ENCODE measurements around the gene MLX. TPM values are rescaled to one million over a fixed set of nuclear protein-coding genes. Genes with fewer than 3 reads are reported as not detected.

The MLX gene
- total and polyA plus RNA-seq, 10 of the 15 experiments (the other 5 are each of a cell fraction or from before 2014, with no cell fraction given), result 34.4 to 65.0 (median 44.4) TPM

DNA sequence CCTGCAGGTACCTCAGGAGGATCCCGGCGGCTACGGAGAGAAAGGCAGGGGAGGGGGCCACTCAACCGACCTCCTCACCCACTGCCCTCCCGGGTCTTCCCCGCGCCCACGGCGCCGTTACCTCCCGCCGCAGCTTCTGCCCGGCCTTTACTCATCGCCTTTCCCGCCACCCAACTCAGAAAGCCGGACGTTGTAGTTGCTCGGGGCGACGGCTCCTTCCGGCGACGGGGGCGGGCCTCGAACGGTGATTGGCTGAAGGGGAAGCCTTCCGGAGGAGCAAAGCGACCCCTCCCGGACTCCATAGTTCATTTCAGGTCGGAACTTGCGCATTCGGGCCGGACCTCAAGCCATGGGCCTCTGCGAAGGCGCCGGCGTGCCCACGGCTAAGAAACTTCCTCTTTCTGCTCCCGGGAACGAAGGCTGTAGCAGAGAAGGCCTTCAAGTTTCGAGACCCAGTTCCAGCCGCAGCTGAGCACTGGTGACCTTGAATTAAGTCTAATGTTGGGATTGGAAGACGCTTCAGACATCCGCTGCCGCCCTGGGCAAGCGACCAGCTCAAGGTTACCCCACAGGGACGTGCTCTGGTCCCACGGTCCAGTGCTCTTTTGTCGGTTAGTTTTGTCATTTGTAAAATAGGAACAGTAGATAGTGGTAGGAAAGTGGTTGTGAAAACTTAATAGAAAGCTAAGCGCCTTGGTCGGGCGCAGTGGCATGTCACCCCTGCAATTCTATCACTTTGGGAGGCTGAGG lies 10.8 kb downstream of the MLX start, which contains the start of gene PSMC3IP:
Gene PSMC3IP, minus strand, starts transcription at position 198 of the 750 bp plus-strand sequence. Its CDS starts 43 bp downstream, at position 155.
- H2AFZ ChIP-seq (ENCODE audit: control insufficient read depth, low read depth, low read length), result peak within 1 kb of the TSS; percentile 38
- SMC1A ChIA-PET (ENCODE audit: uncharacterized antibody, unreplicated experiment), result interaction anchor here (0.5 to 5.7 kb wide), 46 partner anchors 8 to 420 kb away, joined by 3 to 124 read pairs (median 4); partner anchors contain the start of genes BECN1, CCR10, PLEKHH3 and PSME3
- WGBS (ENCODE audit: insufficient coverage, insufficient replicate concordance, low lambda C conversion rate, missing lambda C conversion rate), result under 1% methylated on average over 52 of the region's 52 CpGs
- peak within 1 kb of the TSS; percentile 90 for H3K9ac ChIP-seq (ENCODE audit: control insufficient read depth, insufficient read depth, low read length)
- no peaks in the 10 kb centered on the region for H3K27me3 ChIP-seq (replicated peaks in 1 of 2; ENCODE audit: control insufficient read depth in 2 of 2, insufficient read depth in 2 of 2, low read length in 1 of 2)
- BruUV-seq (replicated peaks), result TSS peak; percentile 88
- H3K27ac ChIP-seq (ENCODE audit: control insufficient read depth, insufficient read depth), result peak within 1 kb of the TSS; percentile 89
- CTCF ChIA-PET, result interaction anchor here (0.7 to 9.8 kb wide), 51 partner anchors 8 to 420 kb away, joined by 3 to 239 read pairs (median 8); partner anchors contain the start of genes BECN1, CCR10, MLX and PLEKHH3
- H3K79me2 ChIP-seq (ENCODE audit: control insufficient read depth, insufficient read depth, low read length), result peaks cover 17% of the 10 kb centered on the region
- RAD21 ChIA-PET (ENCODE audit: unreplicated experiment), result interaction anchor here (1.0 to 5.3 kb wide), 33 partner anchors 9 to 420 kb away, joined by 3 to 152 read pairs (median 10); partner anchors contain the start of genes BECN1, CCR10, CNTNAP1 and MLX
- H3K4me3 ChIP-seq, result peak within 1 kb of the TSS; percentile 79
- peaks cover 22 to 31% of the 10 kb centered on the region in 2 experiments for H3K36me3 ChIP-seq (ENCODE audit: control insufficient read depth in 2 of 2, insufficient read depth in 2 of 2, low read length in 1 of 2)
- peak within 1 kb of the TSS; percentile 78 for H3K4me2 ChIP-seq (ENCODE audit: control insufficient read depth, insufficient read depth)
- in situ Hi-C loops (cut with MboI), result loop anchor here (10.0 kb wide), 1 partner anchor 187 kb away; the partner anchor contains the start of gene RAMP2
- POLR2A ChIA-PET, result interaction anchor here (0.6 to 6.5 kb wide), 24 partner anchors 11 to 495 kb away, joined by 3 to 120 read pairs (median 5); partner anchors contain the start of genes CNTNAP1, MLX, PLEKHH3 and RETREG3
- intact Hi-C loops (cut with micrococcal nuclease; ENCODE audit: unreplicated experiment), result loop anchor here (1.0 to 10.0 kb wide), 8 partner anchors 31 to 357 kb away; partner anchors contain the start of genes BECN1, CCR10, NAGLU and RETREG3
- ATAC-seq (peak; percentile 87), FAIRE-seq (peak; percentile 70), DNase-seq (ENCODE audit: low read depth, low spot score) (peak; percentile 76)
- peaks cover 2% of the 10 kb centered on the region; the same call in 1 of the 2 replicates for H4K20me1 ChIP-seq (ENCODE audit: control insufficient read depth, insufficient read depth)
- H3K9me3 ChIP-seq (replicated peaks; ENCODE audit: control insufficient read depth, insufficient read depth, low read length), result no peaks in the 10 kb centered on the region
- H3K4me1 ChIP-seq (ENCODE audit: control insufficient read depth, insufficient read depth, low read length), result peaks cover 16% of the 10 kb centered on the region
- TF ChIP-seq USF2 (IDR thresholded peaks at IDR 0.05; ENCODE audit: borderline replicate concordance, low read depth, low read length) (no peak), CREM (IDR thresholded peaks at IDR 0.05; ENCODE audit: low read depth) (peak; percentile 75), SMAD5 (IDR thresholded peaks at IDR 0.05; ENCODE audit: low read depth) (peak; percentile 92), E2F8 (IDR thresholded peaks at IDR 0.05; ENCODE audit: low read depth, partially characterized antibody) (peak; percentile 100), NR2C1 (IDR thresholded peaks at IDR 0.05) (peak; percentile 87), ZNF274 (IDR thresholded peaks at IDR 0.05; ENCODE audit: insufficient read depth, insufficient read length) (no peak), GABPA (IDR thresholded peaks at IDR 0.05; ENCODE audit: low read depth) (peak; percentile 96), BMI1 (IDR thresholded peaks at IDR 0.05; ENCODE audit: borderline replicate concordance) (peak; percentile 88), LARP7 (IDR thresholded peaks at IDR 0.05) (peak; percentile 60), ZNF207 (IDR thresholded peaks at IDR 0.05; ENCODE audit: borderline replicate concordance) (0 out of 2 replicates have a peak, but pooled peaks have one; percentile 35), SUZ12 (IDR thresholded peaks at IDR 0.05; ENCODE audit: unreplicated experiment) (no peak), CREB1 (IDR thresholded peaks at IDR 0.05; ENCODE audit: low read depth) (peak; percentile 80)
- TF ChIP-seq, protein P1, sequence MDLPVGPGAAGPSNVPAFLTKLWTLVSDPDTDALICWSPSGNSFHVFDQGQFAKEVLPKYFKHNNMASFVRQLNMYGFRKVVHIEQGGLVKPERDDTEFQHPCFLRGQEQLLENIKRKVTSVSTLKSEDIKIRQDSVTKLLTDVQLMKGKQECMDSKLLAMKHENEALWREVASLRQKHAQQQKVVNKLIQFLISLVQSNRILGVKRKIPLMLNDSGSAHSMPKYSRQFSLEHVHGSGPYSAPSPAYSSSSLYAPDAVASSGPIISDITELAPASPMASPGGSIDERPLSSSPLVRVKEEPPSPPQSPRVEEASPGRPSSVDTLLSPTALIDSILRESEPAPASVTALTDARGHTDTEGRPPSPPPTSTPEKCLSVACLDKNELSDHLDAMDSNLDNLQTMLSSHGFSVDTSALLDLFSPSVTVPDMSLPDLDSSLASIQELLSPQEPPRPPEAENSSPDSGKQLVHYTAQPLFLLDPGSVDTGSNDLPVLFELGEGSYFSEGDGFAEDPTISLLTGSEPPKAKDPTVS (IDR thresholded peaks at IDR 0.05; ENCODE audit: low read depth, low read length), result no peak
